ENCODE data around the gene TYSND1. TPM values are rescaled to one million over a fixed set of nuclear protein-coding genes. Genes with fewer than 3 reads are reported as not detected.

The TYSND1 gene
- total and polyA plus RNA-seq, 2 of the 13 experiments (the other 11 are each of a cell fraction or from before 2014, with no cell fraction given), result 3.3 to 8.9 TPM

DNA sequence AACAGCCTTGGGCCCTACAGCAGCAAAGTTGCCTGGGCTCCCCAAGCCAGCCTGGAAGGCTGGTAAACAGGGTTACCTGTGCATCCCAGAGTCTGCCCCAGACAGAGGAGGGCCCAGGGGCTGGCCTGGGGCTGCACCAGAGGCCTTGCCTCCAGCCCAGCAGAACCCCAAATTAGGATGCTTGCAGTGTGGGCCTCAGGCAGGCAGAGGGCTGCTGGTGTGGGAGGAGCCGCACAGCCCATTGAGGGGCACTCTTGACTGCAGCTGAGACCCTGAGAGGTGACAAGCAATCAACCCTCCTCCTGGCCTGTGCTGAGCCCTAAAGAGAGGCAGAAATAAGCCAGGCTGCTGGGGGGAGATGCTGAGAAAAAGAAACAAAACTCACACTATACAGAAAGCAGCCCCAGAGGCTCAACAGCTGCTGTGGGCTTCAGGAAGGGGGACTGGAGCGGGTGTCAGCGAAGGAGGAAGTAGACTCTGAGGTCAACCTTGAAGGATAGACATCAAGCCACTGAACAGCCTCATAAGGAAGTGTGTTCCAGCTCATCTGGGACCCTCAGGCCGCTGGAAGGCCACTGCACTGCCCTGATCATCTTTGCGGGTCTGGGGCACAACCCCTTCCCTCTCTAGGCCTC lies 20.5 kb downstream of the TYSND1 start:
- intact Hi-C loops (cut with micrococcal nuclease; ENCODE audit: unreplicated experiment) (no loop called here), in situ Hi-C loops (cut with HindIII; ENCODE audit: extremely low pct_ligation_motif_present, low pct_unique_long_range_greater_than_20kb) (no loop called here)
- ATAC-seq (no peak; the same call in 2 of the 3 replicates), DNase-seq (ENCODE audit: low spot score) (no peak), FAIRE-seq (no peak)
- Histone ChIP-seq H3K36me3 (replicated peaks in 1 of 2; ENCODE audit: control insufficient read depth in 1 of 2, insufficient read depth in 2 of 2, low read length in 2 of 2) (peaks cover 6 to 38% of the 10 kb centered on the region in 2 experiments; a peak in 4 of 5 replicates), H3K4me1 (ENCODE audit: insufficient read depth, low read length) (peaks cover 35% of the 10 kb centered on the region), H3K9ac (ENCODE audit: insufficient read depth, low read depth, low read length) (no peak overlapping the region), H3K79me2 (ENCODE audit: insufficient read depth, low read length) (peaks cover 41% of the 10 kb centered on the region), H4K20me1 (ENCODE audit: insufficient read depth, low read length) (peaks cover 7% of the 10 kb centered on the region; the same call in 1 of the 2 replicates), H2AFZ (ENCODE audit: low read length) (no peak overlapping the region), H3K27me3 (ENCODE audit: control insufficient read depth in 1 of 2, insufficient read depth in 2 of 2, low read length in 2 of 2) (no peaks in the 10 kb centered on the region), H3K9me3 (ENCODE audit: low read length) (no peaks in the 10 kb centered on the region), H3K27ac (ENCODE audit: extremely low read length, insufficient read depth, low read length) (no peak overlapping the region), H3K4me2 (ENCODE audit: low read depth, low read length) (no peak overlapping the region), H3K4me3 (replicated peaks in 1 of 3; ENCODE audit: insufficient read depth in 1 of 3, low read depth in 2 of 3, low read length in 3 of 3) (no peak overlapping the region)
- TF ChIP-seq AGO2 (optimal IDR thresholded peaks at IDR 0.05; ENCODE audit: low read depth, low read length) (peak; percentile 32), ZSCAN21 (CRISPR knock-in tag; IDR thresholded peaks at IDR 0.05; ENCODE audit: borderline replicate concordance) (no peak), MTA1 (CRISPR knock-in tag; IDR thresholded peaks at IDR 0.05; ENCODE audit: borderline replicate concordance) (no peak), ARID2 (CRISPR knock-in tag; IDR thresholded peaks at IDR 0.05; ENCODE audit: borderline replicate concordance) (no peak)
- TF ChIP-seq, protein P1, sequence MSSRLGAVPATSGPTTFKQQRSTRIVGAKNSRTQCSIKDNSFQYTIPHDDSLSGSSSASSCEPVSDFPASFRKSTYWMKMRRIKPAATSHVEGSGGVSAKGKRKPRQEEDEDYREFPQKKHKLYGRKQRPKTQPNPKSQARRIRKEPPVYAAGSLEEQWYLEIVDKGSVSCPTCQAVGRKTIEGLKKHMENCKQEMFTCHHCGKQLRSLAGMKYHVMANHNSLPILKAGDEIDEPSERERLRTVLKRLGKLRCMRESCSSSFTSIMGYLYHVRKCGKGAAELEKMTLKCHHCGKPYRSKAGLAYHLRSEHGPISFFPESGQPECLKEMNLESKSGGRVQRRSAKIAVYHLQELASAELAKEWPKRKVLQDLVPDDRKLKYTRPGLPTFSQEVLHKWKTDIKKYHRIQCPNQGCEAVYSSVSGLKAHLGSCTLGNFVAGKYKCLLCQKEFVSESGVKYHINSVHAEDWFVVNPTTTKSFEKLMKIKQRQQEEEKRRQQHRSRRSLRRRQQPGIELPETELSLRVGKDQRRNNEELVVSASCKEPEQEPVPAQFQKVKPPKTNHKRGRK (CRISPR knock-in tag; IDR thresholded peaks at IDR 0.05), result no peak
- ChIA-PET POLR2A (interaction anchor here (1.1 to 3.0 kb wide), 2 partner anchors 10 to 20 kb away, joined by 6 to 10 read pairs; partner anchors contain the start of gene TYSND1), CTCF (ENCODE audit: low intra/inter-chr PET ratio, low total read pairs) (no interaction called here)
- 91% methylated on average over 5 of the region's 5 CpGs for WGBS (ENCODE audit: low lambda C conversion rate)
- BruUV-seq (replicated peaks), result no TSS peak

DNA sequence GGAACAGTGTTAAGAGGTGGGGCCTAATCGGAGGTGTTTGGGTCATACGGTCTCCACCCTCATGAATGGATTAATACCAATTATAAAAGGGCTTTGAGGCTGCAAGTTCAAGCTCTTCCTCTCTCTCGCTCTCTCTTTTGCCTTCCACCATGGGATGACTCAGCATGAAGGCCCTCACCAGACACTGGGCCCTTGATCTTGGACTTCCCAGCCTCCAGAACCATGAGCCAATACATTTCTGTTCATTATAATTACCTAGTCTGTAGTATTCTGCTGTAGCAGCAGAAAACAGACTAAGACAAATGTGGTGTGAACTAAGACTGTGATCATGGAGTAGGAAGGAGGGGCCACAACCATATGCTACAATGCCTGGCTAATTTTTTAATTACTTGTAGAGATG lies 21.6 kb downstream of the TYSND1 start:
- Histone ChIP-seq H3K4me3 (replicated peaks in 1 of 3; ENCODE audit: insufficient read depth in 1 of 3, low read depth in 2 of 3, low read length in 3 of 3) (no peak overlapping the region), H3K79me2 (ENCODE audit: insufficient read depth, low read length) (peaks cover 31% of the 10 kb centered on the region), H3K27ac (ENCODE audit: extremely low read length, insufficient read depth, low read length) (no peak overlapping the region), H2AFZ (ENCODE audit: low read length) (no peak overlapping the region), H3K36me3 (replicated peaks in 1 of 2; ENCODE audit: control insufficient read depth in 1 of 2, insufficient read depth in 2 of 2, low read length in 2 of 2) (peaks cover 15 to 49% of the 10 kb centered on the region in 2 experiments), H4K20me1 (ENCODE audit: insufficient read depth, low read length) (0 out of 2 replicates have a peak, but pooled peaks cover 2% of the 10 kb centered on the region), H3K9ac (ENCODE audit: insufficient read depth, low read depth, low read length) (no peak overlapping the region), H3K9me3 (ENCODE audit: low read length) (no peaks in the 10 kb centered on the region), H3K4me1 (ENCODE audit: insufficient read depth, low read length) (peaks cover 24% of the 10 kb centered on the region), H3K27me3 (ENCODE audit: control insufficient read depth in 1 of 2, insufficient read depth in 2 of 2, low read length in 2 of 2) (no peaks in the 10 kb centered on the region), H3K4me2 (ENCODE audit: low read depth, low read length) (no peak overlapping the region)
- intact Hi-C loops (cut with micrococcal nuclease; ENCODE audit: unreplicated experiment), result no loop called here
- in situ Hi-C loops (cut with HindIII; ENCODE audit: extremely low pct_ligation_motif_present, low pct_unique_long_range_greater_than_20kb), result no loop called here
- DNase-seq (ENCODE audit: low spot score), result no peak
- BruUV-seq (replicated peaks), result no TSS peak
- ChIA-PET POLR2A (interaction anchor here (3.0 kb wide), 1 partner anchor 9 kb away, joined by 10 read pairs; no protein-coding TSS in a partner anchor), CTCF (ENCODE audit: low intra/inter-chr PET ratio, low total read pairs) (no interaction called here)
- no peak for FAIRE-seq
- ATAC-seq, result no peak
- 93% methylated on average over 3 of the region's 3 CpGs for WGBS (ENCODE audit: low lambda C conversion rate)
- 0 out of 4 replicates have a peak, but pooled peaks of 1 of the 2 experiments have one; percentile 6 for TF ChIP-seq MAFK (conservative IDR thresholded peaks at IDR 0.05 in 1 of 2, IDR thresholded peaks at IDR 0.05 in 1 of 2; ENCODE audit: low read length in 2 of 2)
- TF ChIP-seq, protein P2, sequence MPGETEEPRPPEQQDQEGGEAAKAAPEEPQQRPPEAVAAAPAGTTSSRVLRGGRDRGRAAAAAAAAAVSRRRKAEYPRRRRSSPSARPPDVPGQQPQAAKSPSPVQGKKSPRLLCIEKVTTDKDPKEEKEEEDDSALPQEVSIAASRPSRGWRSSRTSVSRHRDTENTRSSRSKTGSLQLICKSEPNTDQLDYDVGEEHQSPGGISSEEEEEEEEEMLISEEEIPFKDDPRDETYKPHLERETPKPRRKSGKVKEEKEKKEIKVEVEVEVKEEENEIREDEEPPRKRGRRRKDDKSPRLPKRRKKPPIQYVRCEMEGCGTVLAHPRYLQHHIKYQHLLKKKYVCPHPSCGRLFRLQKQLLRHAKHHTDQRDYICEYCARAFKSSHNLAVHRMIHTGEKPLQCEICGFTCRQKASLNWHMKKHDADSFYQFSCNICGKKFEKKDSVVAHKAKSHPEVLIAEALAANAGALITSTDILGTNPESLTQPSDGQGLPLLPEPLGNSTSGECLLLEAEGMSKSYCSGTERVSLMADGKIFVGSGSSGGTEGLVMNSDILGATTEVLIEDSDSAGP (CRISPR knock-in tag; IDR thresholded peaks at IDR 0.05; ENCODE audit: borderline replicate concordance), result no peak
- TF ChIP-seq ZNF883 (CRISPR knock-in tag; IDR thresholded peaks at IDR 0.05; ENCODE audit: not compliant biosample characterization), result no peak
- no peak for TF ChIP-seq ZNF782 (CRISPR knock-in tag; IDR thresholded peaks at IDR 0.05; ENCODE audit: borderline replicate concordance)
- no peak for TF ChIP-seq PPARG (CRISPR knock-in tag; conservative IDR thresholded peaks at IDR 0.05)
- TF ChIP-seq ZNF431 (CRISPR knock-in tag; IDR thresholded peaks at IDR 0.05; ENCODE audit: borderline replicate concordance, low read depth), result no peak
- no peak for TF ChIP-seq GABPA (IDR thresholded peaks at IDR 0.05; ENCODE audit: low read depth, low read length)
- no peak for TF ChIP-seq GABPA (CRISPR knock-in tag; IDR thresholded peaks at IDR 0.05; ENCODE audit: low read depth)
- peak; percentile 21; the same call in 1 of the 2 replicates for TF ChIP-seq POLR2G (IDR thresholded peaks at IDR 0.05; ENCODE audit: low read depth, low read length)

All from HepG2 (cell line).